ENCODE data around the gene SPNS3. TPM values are rescaled to one million over a fixed set of nuclear protein-coding genes. Genes with fewer than 3 reads are reported as not detected.
A peak's percentile ranks its signal among the peaks of the same experiment; 100 is the strongest.

SPNS3 gene
- total RNA-seq, 1 experiment from 2014 or later, result 15.9 TPM

DNA sequence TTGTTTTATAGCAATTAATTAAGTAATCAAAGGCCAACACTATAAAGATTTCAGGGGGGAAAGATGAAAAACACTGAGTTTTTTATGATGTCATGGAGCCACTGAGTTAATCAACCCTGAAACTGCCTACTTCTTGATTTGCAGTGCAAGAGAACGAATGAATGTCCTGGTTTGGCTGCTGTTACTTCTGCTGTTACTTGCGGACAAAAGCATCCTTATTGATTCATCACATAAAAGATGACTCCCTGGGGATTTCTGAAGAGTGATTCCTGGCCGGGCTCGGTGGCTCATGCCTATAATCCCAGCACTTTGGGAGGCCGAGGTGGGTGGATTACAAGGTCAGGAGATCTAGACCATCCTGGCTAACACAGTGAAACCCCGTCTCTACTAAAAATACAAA, 10.9 kb upstream of the SPNS3 start:
- ChIA-PET CTCF (interaction anchor here (0.7 kb wide), 1 partner anchor 79 kb away, joined by 12 read pairs; no protein-coding TSS in a partner anchor), POLR2A (ENCODE audit: unreplicated experiment) (no interaction called here)
- Histone ChIP-seq H3K9me2 (ENCODE audit: insufficient read depth) (no peaks in the 10 kb centered on the region), H4K20me1 (ENCODE audit: insufficient read depth) (no peaks in the 10 kb centered on the region), H3F3A (ENCODE audit: insufficient read depth, low read depth) (peaks cover 20% of the 10 kb centered on the region; the same call in 1 of the 2 replicates), H3K4me3 (no peak overlapping the region), H3K79me2 (ENCODE audit: low read depth) (no peaks in the 10 kb centered on the region), H3K4me1 (replicated peaks; ENCODE audit: insufficient read depth) (peaks cover 12% of the 10 kb centered on the region; the same call in 1 of the 2 replicates), H3K4me2 (no peak overlapping the region), H3K27me3 (ENCODE audit: insufficient read depth, low read depth) (no peaks in the 10 kb centered on the region), H2AFZ (no peak overlapping the region), H3K27ac (no peak overlapping the region), H3K36me3 (ENCODE audit: low read depth) (no peaks in the 10 kb centered on the region), H3K9me3 (ENCODE audit: insufficient read depth, low read depth) (no peaks in the 10 kb centered on the region)
- TF ChIP-seq EZH2 (IDR thresholded peaks at IDR 0.05; ENCODE audit: low read depth), result no peak
- TF ChIP-seq, protein P1, sequence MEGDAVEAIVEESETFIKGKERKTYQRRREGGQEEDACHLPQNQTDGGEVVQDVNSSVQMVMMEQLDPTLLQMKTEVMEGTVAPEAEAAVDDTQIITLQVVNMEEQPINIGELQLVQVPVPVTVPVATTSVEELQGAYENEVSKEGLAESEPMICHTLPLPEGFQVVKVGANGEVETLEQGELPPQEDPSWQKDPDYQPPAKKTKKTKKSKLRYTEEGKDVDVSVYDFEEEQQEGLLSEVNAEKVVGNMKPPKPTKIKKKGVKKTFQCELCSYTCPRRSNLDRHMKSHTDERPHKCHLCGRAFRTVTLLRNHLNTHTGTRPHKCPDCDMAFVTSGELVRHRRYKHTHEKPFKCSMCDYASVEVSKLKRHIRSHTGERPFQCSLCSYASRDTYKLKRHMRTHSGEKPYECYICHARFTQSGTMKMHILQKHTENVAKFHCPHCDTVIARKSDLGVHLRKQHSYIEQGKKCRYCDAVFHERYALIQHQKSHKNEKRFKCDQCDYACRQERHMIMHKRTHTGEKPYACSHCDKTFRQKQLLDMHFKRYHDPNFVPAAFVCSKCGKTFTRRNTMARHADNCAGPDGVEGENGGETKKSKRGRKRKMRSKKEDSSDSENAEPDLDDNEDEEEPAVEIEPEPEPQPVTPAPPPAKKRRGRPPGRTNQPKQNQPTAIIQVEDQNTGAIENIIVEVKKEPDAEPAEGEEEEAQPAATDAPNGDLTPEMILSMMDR (conservative IDR thresholded peaks at IDR 0.05), result no peak
- intact Hi-C loops (cut with micrococcal nuclease; ENCODE audit: unreplicated experiment), result loop anchor here (5.0 to 10.0 kb wide), 2 partner anchors 119 to 482 kb away; partner anchors contain the start of gene CHRNE
- no peak for DNase-seq
- no TSS peak for BruUV-seq (replicated peaks)

DNA sequence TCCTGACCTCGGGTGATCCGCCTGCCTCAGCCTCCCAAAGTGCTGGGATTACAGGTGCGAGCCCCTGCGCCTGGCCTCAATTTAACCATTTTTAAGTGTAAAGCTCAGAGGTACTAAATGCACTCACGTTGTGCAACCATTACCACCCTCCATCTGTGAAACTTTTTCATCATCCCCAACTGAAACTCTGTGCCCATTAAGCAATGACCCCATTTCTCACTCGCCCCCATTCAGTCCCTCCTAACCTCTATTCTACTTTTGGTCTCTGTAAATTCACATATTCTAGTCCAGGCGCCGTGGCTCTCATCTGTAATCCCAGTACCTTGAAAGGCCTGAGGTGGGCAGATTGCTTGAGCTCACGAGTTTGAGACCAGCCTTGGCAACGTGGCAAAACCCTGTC, 8.3 kb upstream of the SPNS3 start:
- no peak overlapping the region for H3K4me3 ChIP-seq
- no peaks in the 10 kb centered on the region for H3K79me2 ChIP-seq (ENCODE audit: low read depth)
- CTCF ChIA-PET, result no interaction called here
- no peak for DNase-seq
- BruUV-seq (replicated peaks), result no TSS peak
- H3K9me2 ChIP-seq (ENCODE audit: insufficient read depth), result no peaks in the 10 kb centered on the region
- no peak for TF ChIP-seq EZH2 (IDR thresholded peaks at IDR 0.05; ENCODE audit: low read depth)
- TF ChIP-seq, protein P1 (conservative IDR thresholded peaks at IDR 0.05), result no peak
- no peak overlapping the region for H2AFZ ChIP-seq
- H3K27me3 ChIP-seq (ENCODE audit: insufficient read depth, low read depth), result no peaks in the 10 kb centered on the region
- no peak overlapping the region for H3K4me2 ChIP-seq
- peaks cover 12% of the 10 kb centered on the region; the same call in 1 of the 2 replicates for H3K4me1 ChIP-seq (replicated peaks; ENCODE audit: insufficient read depth)
- H3K9me3 ChIP-seq (ENCODE audit: insufficient read depth, low read depth), result no peaks in the 10 kb centered on the region
- H3F3A ChIP-seq (ENCODE audit: insufficient read depth, low read depth), result peaks cover 9% of the 10 kb centered on the region; the same call in 1 of the 2 replicates
- intact Hi-C loops (cut with micrococcal nuclease; ENCODE audit: unreplicated experiment), result loop anchor here (10.0 kb wide), 1 partner anchor 479 kb away; the partner anchor contains the start of gene CHRNE
- H3K27ac ChIP-seq, result no peak overlapping the region
- no peaks in the 10 kb centered on the region for H3K36me3 ChIP-seq (ENCODE audit: low read depth)
- POLR2A ChIA-PET (ENCODE audit: unreplicated experiment), result no interaction called here
- no peaks in the 10 kb centered on the region for H4K20me1 ChIP-seq (ENCODE audit: insufficient read depth)

DNA sequence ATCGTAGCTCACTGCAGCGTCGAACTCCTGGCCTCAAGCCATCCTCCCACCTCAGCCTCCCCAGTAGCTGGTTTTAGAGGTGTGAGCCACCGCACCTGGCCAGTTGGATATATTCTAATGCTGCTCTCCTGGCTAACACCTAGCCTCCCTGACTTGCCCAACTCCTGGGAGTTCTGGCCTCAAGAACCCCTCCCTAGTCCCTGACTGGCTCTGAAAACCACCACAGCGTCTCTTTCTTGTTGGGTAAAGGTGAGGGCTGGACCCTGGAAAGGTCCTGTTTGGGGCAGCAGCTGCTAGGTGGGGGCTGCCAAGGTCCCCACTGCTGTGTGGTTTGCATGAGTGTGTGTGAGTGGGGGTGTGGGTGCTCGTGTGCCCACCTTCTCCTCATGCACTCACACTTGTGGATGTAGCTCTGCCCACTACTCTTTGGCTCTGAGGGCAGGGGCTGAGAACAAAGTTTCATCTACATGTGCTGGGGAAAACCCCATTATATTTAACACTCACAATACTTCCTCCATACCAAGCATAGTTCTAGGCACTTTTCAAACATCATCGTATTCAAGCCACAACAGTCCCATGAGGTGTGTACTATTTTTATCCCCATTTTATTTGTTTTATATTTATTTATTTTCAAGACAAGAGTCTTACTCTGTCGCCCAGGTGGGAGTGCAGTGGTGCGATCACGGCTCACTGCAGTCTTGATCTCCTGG, 7.1 kb upstream of the SPNS3 start:
- H3K9me2 ChIP-seq (ENCODE audit: insufficient read depth), result no peaks in the 10 kb centered on the region
- H3K27ac ChIP-seq, result peak overlapping the region; percentile 50
- ChIA-PET POLR2A (ENCODE audit: unreplicated experiment) (interaction anchor here (0.7 kb wide), 1 partner anchor 18 kb away, joined by 3 read pairs; no protein-coding TSS in a partner anchor), CTCF (interaction anchor here (0.7 kb wide), 1 partner anchor 46 kb away, joined by 22 read pairs; no protein-coding TSS in a partner anchor)
- BruUV-seq (replicated peaks), result no TSS peak
- DNase-seq, result no peak
- H4K20me1 ChIP-seq (ENCODE audit: insufficient read depth), result no peaks in the 10 kb centered on the region
- H3F3A ChIP-seq (ENCODE audit: insufficient read depth, low read depth), result peaks cover 13% of the 10 kb centered on the region; the same call in 1 of the 2 replicates
- 0 out of 2 replicates have a peak, but pooled peaks cover 8% of the 10 kb centered on the region for H3K4me1 ChIP-seq (replicated peaks; ENCODE audit: insufficient read depth)
- intact Hi-C loops (cut with micrococcal nuclease; ENCODE audit: unreplicated experiment), result loop anchor here (10.0 kb wide), 1 partner anchor 478 kb away; the partner anchor contains the start of gene CHRNE
- no peak overlapping the region for H3K4me3 ChIP-seq
- no peaks in the 10 kb centered on the region for H3K9me3 ChIP-seq (ENCODE audit: insufficient read depth, low read depth)
- TF ChIP-seq, protein P1 (conservative IDR thresholded peaks at IDR 0.05), result no peak
- TF ChIP-seq EZH2 (IDR thresholded peaks at IDR 0.05; ENCODE audit: low read depth), result no peak
- H3K36me3 ChIP-seq (ENCODE audit: low read depth), result no peaks in the 10 kb centered on the region
- H2AFZ ChIP-seq, result no peak overlapping the region
- no peaks in the 10 kb centered on the region for H3K79me2 ChIP-seq (ENCODE audit: low read depth)
- H3K4me2 ChIP-seq, result peak overlapping the region; percentile 19; the same call in 1 of the 2 replicates
- H3K27me3 ChIP-seq (ENCODE audit: insufficient read depth, low read depth), result no peaks in the 10 kb centered on the region
